ENCODE results near the gene SULT1E1.

DNA sequence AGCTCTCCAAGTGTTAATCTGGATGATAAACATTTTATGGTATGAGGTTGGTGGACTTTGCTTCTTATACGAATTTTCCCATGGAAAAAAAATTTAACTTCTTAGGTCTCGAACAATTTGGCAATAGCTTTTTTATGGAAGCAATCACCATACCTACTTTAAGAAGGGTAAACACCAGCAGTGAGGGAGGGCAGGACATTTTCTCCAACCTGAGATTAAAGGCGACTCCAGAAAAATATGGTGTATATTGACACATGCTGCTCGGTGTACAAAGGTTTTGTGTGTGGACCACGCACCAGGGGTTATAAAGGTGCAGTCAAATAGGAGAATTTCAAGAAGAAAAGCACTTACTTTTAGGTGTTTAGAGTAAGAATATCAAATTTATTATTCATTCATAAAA, 34.2 kb upstream of the SULT1E1 start:
- TF ChIP-seq, protein P1, sequence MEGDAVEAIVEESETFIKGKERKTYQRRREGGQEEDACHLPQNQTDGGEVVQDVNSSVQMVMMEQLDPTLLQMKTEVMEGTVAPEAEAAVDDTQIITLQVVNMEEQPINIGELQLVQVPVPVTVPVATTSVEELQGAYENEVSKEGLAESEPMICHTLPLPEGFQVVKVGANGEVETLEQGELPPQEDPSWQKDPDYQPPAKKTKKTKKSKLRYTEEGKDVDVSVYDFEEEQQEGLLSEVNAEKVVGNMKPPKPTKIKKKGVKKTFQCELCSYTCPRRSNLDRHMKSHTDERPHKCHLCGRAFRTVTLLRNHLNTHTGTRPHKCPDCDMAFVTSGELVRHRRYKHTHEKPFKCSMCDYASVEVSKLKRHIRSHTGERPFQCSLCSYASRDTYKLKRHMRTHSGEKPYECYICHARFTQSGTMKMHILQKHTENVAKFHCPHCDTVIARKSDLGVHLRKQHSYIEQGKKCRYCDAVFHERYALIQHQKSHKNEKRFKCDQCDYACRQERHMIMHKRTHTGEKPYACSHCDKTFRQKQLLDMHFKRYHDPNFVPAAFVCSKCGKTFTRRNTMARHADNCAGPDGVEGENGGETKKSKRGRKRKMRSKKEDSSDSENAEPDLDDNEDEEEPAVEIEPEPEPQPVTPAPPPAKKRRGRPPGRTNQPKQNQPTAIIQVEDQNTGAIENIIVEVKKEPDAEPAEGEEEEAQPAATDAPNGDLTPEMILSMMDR (tag by site-specific recombination; IDR thresholded peaks at IDR 0.05): no peak
- TF ChIP-seq PATZ1 (tag by site-specific recombination; IDR thresholded peaks at IDR 0.05) (no peak), ZBTB7A (tag by site-specific recombination; IDR thresholded peaks at IDR 0.05; ENCODE audit: low read depth) (no peak), ZNF324 (tag by site-specific recombination; IDR thresholded peaks at IDR 0.05) (no peak), ZNF560 (tag by site-specific recombination; IDR thresholded peaks at IDR 0.05; ENCODE audit: borderline replicate concordance) (no peak), REST (tag by site-specific recombination; IDR thresholded peaks at IDR 0.05) (no peak), ZNF175 (tag by site-specific recombination; IDR thresholded peaks at IDR 0.05) (no peak), ZFP3 (tag by site-specific recombination; IDR thresholded peaks at IDR 0.05; ENCODE audit: low read depth) (no peak), ZBTB26 (tag by site-specific recombination; optimal IDR thresholded peaks at IDR 0.05) (no peak), ZBTB1 (tag by site-specific recombination; IDR thresholded peaks at IDR 0.05) (no peak), REPIN1 (tag by site-specific recombination; IDR thresholded peaks at IDR 0.05; ENCODE audit: low read depth) (no peak), ZNF23 (tag by site-specific recombination; IDR thresholded peaks at IDR 0.05; ENCODE audit: borderline replicate concordance) (no peak)

All from HEK293 (cell line).